ENCODE results near the gene KCNK13. TPM values are rescaled to one million over a fixed set of nuclear protein-coding genes. Genes with fewer than 3 reads are reported as not detected.
A peak's percentile ranks its signal among the peaks of the same experiment; 100 is the strongest.
"Not testable (repeated sequence)": the region's sequence is repeated elsewhere in the genome, so short reads cannot be mapped to it uniquely, and the experiment has no call there.

Gene KCNK13
- total RNA-seq, 2 experiments from 2014 or later = not detected

- Mint-ChIP-seq H3K27ac (no peak overlapping the region), H3K4me3 (peak overlapping the region; percentile 59), H3K27me3 (ENCODE audit: low read depth) (peaks cover 48% of the 10 kb centered on the region), H3K36me3 (ENCODE audit: low read depth) (no peaks in the 10 kb centered on the region), H3K4me1 (ENCODE audit: low read depth) (peaks cover 14% of the 10 kb centered on the region), H3K9me3 (no peaks in the 10 kb centered on the region)
- no peak for DNase-seq
- intact Hi-C loops (cut with micrococcal nuclease) = loop anchor here (2.0 kb wide), 1 partner anchor 172 kb away; no protein-coding TSS in a partner anchor
- CTCF ChIA-PET = interaction anchor here (0.5 to 2.2 kb wide), 2 partner anchors 124 to 446 kb away, joined by 3 to 10 read pairs; no protein-coding TSS in a partner anchor
Measured at GRCh38 chr14:90062822-90063539, 1.2 kb downstream of the KCNK13 start.

GRCh38 chr14:90072350-90072749, 10.6 kb downstream of the KCNK13 start:
- Mint-ChIP-seq H3K4me3 (no peak overlapping the region), H3K4me1 (ENCODE audit: low read depth) (no peaks in the 10 kb centered on the region), H3K36me3 (ENCODE audit: low read depth) (no peaks in the 10 kb centered on the region), H3K9me3 (no peaks in the 10 kb centered on the region), H3K27ac (no peak overlapping the region), H3K27me3 (ENCODE audit: low read depth) (peaks cover 18% of the 10 kb centered on the region)
- no peak for DNase-seq
- CTCF ChIA-PET = no interaction called here
- intact Hi-C loops (cut with micrococcal nuclease) = no loop called here

GRCh38 chr14:90079576-90079975, 17.8 kb downstream of the KCNK13 start:
- Mint-ChIP-seq H3K27me3 (ENCODE audit: low read depth) (peaks cover 17% of the 10 kb centered on the region), H3K9me3 (no peaks in the 10 kb centered on the region), H3K4me3 (no peak overlapping the region), H3K36me3 (ENCODE audit: low read depth) (no peaks in the 10 kb centered on the region), H3K27ac (no peak overlapping the region), H3K4me1 (ENCODE audit: low read depth) (no peaks in the 10 kb centered on the region)
- CTCF ChIA-PET = interaction anchor here (1.2 kb wide), 1 partner anchor 140 kb away, joined by 3 read pairs; no protein-coding TSS in a partner anchor
- DNase-seq = no peak
- intact Hi-C loops (cut with micrococcal nuclease) = no loop called here

- H3K27ac Mint-ChIP-seq = no peak overlapping the region
- CTCF ChIA-PET = no interaction called here
Measured at GRCh38 chr14:90087433-90087832, 25.6 kb downstream of the KCNK13 start.

GRCh38 chr14:90088176-90088575, 26.4 kb downstream of the KCNK13 start:
- CTCF ChIA-PET = interaction anchor here (0.5 kb wide), 1 partner anchor 18 kb away, joined by 3 read pairs; no protein-coding TSS in a partner anchor
- intact Hi-C loops (cut with micrococcal nuclease) = no loop called here
- Mint-ChIP-seq H3K36me3 (ENCODE audit: low read depth) (no peaks in the 10 kb centered on the region), H3K27ac (no peak overlapping the region), H3K4me1 (ENCODE audit: low read depth) (no peaks in the 10 kb centered on the region), H3K4me3 (no peak overlapping the region), H3K9me3 (no peaks in the 10 kb centered on the region), H3K27me3 (ENCODE audit: low read depth) (peaks cover 14% of the 10 kb centered on the region)
- no peak for DNase-seq

More at GRCh38 chr14:90087433-90087832, 25.6 kb downstream of the KCNK13 start:
- H3K27me3 Mint-ChIP-seq (ENCODE audit: low read depth) = peaks cover 15% of the 10 kb centered on the region
- no peaks in the 10 kb centered on the region for H3K9me3 Mint-ChIP-seq
- intact Hi-C loops (cut with micrococcal nuclease) = no loop called here
- DNase-seq = no peak
- no peaks in the 10 kb centered on the region for H3K36me3 Mint-ChIP-seq (ENCODE audit: low read depth)
- H3K4me3 Mint-ChIP-seq = no peak overlapping the region
- no peaks in the 10 kb centered on the region for H3K4me1 Mint-ChIP-seq (ENCODE audit: low read depth)

- H3K27ac Mint-ChIP-seq; H3K4me1 Mint-ChIP-seq (ENCODE audit: low read depth); CTCF ChIA-PET; DNase-seq; H3K9me3 Mint-ChIP-seq; H3K36me3 Mint-ChIP-seq (ENCODE audit: low read depth); intact Hi-C loops (cut with micrococcal nuclease); H3K4me3 Mint-ChIP-seq: not testable (repeated sequence)
- H3K27me3 Mint-ChIP-seq (ENCODE audit: low read depth) = peaks cover 14% of the 10 kb centered on the region
Measured at GRCh38 chr14:90089486-90089885, 27.7 kb downstream of the KCNK13 start.

GRCh38 chr14:90091393-90091792, 29.6 kb downstream of the KCNK13 start:
- Mint-ChIP-seq H3K27ac (no peak overlapping the region), H3K27me3 (ENCODE audit: low read depth) (peaks cover 16% of the 10 kb centered on the region), H3K4me3 (no peak overlapping the region), H3K4me1 (ENCODE audit: low read depth) (peaks cover 5% of the 10 kb centered on the region), H3K36me3 (ENCODE audit: low read depth) (no peaks in the 10 kb centered on the region), H3K9me3 (no peaks in the 10 kb centered on the region)
- DNase-seq = no peak
- intact Hi-C loops (cut with micrococcal nuclease) = no loop called here
- CTCF ChIA-PET = no interaction called here

- no peak overlapping the region for H3K4me3 Mint-ChIP-seq
- intact Hi-C loops (cut with micrococcal nuclease) = no loop called here
- H3K36me3 Mint-ChIP-seq (ENCODE audit: low read depth) = no peaks in the 10 kb centered on the region
- no peak for DNase-seq
- CTCF ChIA-PET = interaction anchor here (0.9 kb wide), 1 partner anchor 155 kb away, joined by 3 read pairs; no protein-coding TSS in a partner anchor
- no peak overlapping the region for H3K27ac Mint-ChIP-seq
- peaks cover 14% of the 10 kb centered on the region for H3K27me3 Mint-ChIP-seq (ENCODE audit: low read depth)
- H3K4me1 Mint-ChIP-seq (ENCODE audit: low read depth) = peaks cover 5% of the 10 kb centered on the region
- H3K9me3 Mint-ChIP-seq = no peaks in the 10 kb centered on the region
Measured at GRCh38 chr14:90093942-90094595, 32.3 kb downstream of the KCNK13 start.

GRCh38 chr14:90095096-90095495, 33.3 kb downstream of the KCNK13 start:
- Mint-ChIP-seq H3K27me3 (ENCODE audit: low read depth) (peaks cover 10% of the 10 kb centered on the region), H3K4me3 (no peak overlapping the region), H3K4me1 (ENCODE audit: low read depth) (peaks cover 5% of the 10 kb centered on the region), H3K27ac (no peak overlapping the region), H3K36me3 (ENCODE audit: low read depth) (no peaks in the 10 kb centered on the region), H3K9me3 (no peaks in the 10 kb centered on the region)
- CTCF ChIA-PET = no interaction called here
- intact Hi-C loops (cut with micrococcal nuclease) = no loop called here
- no peak for DNase-seq

- Mint-ChIP-seq H3K4me3 (no peak overlapping the region), H3K4me1 (ENCODE audit: low read depth) (peaks cover 5% of the 10 kb centered on the region), H3K36me3 (ENCODE audit: low read depth) (no peaks in the 10 kb centered on the region), H3K27me3 (ENCODE audit: low read depth) (peaks cover 7% of the 10 kb centered on the region), H3K9me3 (no peaks in the 10 kb centered on the region), H3K27ac (no peak overlapping the region)
- intact Hi-C loops (cut with micrococcal nuclease) = no loop called here
- no peak for DNase-seq
- CTCF ChIA-PET = no interaction called here
Measured at GRCh38 chr14:90096566-90096965, 34.8 kb downstream of the KCNK13 start.

- H3K4me3 Mint-ChIP-seq = no peak overlapping the region
Measured at GRCh38 chr14:90103808-90104207, 42.0 kb downstream of the KCNK13 start.

GRCh38 chr14:90105756-90106155, 44.0 kb downstream of the KCNK13 start:
- intact Hi-C loops (cut with micrococcal nuclease) = no loop called here
- Mint-ChIP-seq H3K36me3 (ENCODE audit: low read depth) (no peaks in the 10 kb centered on the region), H3K4me1 (ENCODE audit: low read depth) (no peaks in the 10 kb centered on the region), H3K9me3 (no peaks in the 10 kb centered on the region), H3K27me3 (ENCODE audit: low read depth) (peaks cover 4% of the 10 kb centered on the region), H3K4me3 (no peak overlapping the region), H3K27ac (no peak overlapping the region)
- CTCF ChIA-PET = interaction anchor here (0.7 kb wide), 2 partner anchors 17 to 18 kb away, joined by 3 to 4 read pairs; no protein-coding TSS in a partner anchor
- DNase-seq = no peak

More at GRCh38 chr14:90103808-90104207, 42.0 kb downstream of the KCNK13 start:
- Mint-ChIP-seq H3K36me3 (ENCODE audit: low read depth) (no peaks in the 10 kb centered on the region), H3K27ac (no peak overlapping the region), H3K4me1 (ENCODE audit: low read depth) (no peaks in the 10 kb centered on the region), H3K9me3 (no peaks in the 10 kb centered on the region), H3K27me3 (ENCODE audit: low read depth) (peaks cover 2% of the 10 kb centered on the region)
- intact Hi-C loops (cut with micrococcal nuclease) = no loop called here
- no peak for DNase-seq
- CTCF ChIA-PET = no interaction called here

- no peak overlapping the region for H3K27ac Mint-ChIP-seq
- CTCF ChIA-PET = no interaction called here
- intact Hi-C loops (cut with micrococcal nuclease) = no loop called here
- peaks cover 14% of the 10 kb centered on the region for H3K27me3 Mint-ChIP-seq (ENCODE audit: low read depth)
- H3K4me1 Mint-ChIP-seq (ENCODE audit: low read depth) = no peaks in the 10 kb centered on the region
- H3K36me3 Mint-ChIP-seq (ENCODE audit: low read depth) = no peaks in the 10 kb centered on the region
- no peak for DNase-seq
- no peak overlapping the region for H3K4me3 Mint-ChIP-seq
- H3K9me3 Mint-ChIP-seq = no peaks in the 10 kb centered on the region
Measured at GRCh38 chr14:90107789-90108188, 46.0 kb downstream of the KCNK13 start.
